Stomach smooth muscle (tissue), 2 donors: Measurements from ENCODE around the gene SIMC1.
"Not testable (repeated sequence)": the region's sequence is repeated elsewhere in the genome, so short reads cannot be mapped to it uniquely, and the experiment has no call there.

ENCODE experiments used
- H3K27ac ChIP-seq: one replicate; pipeline ENCODE4 v1.7.0; 2013; ENCODE audit warnings: mild to moderate bottlenecking, low read length, inconsistent platforms
- H3K27me3 ChIP-seq, 2 donors: one replicate each; pipeline ENCODE4 v1.7.0; 2013; ENCODE audit warnings: low read length in 2 of 2; ENCODE audit not compliant: insufficient read depth in 2 of 2, control insufficient read depth in 1 of 2
- H3K36me3 ChIP-seq, 2 donors: one replicate each; pipeline ENCODE4 v1.7.0; 2013; ENCODE audit warnings: low read length in 2 of 2; ENCODE audit not compliant: control insufficient read depth in 2 of 2, insufficient read depth in 2 of 2
- H3K4me1 ChIP-seq: one replicate; pipeline ENCODE4 v1.7.0; 2013; ENCODE audit warnings: low read length; ENCODE audit not compliant: control insufficient read depth, insufficient read depth
- H3K4me3 ChIP-seq, 2 donors: one replicate each; pipeline ENCODE4 v1.7.0; 2013; ENCODE audit warnings: low read length in 2 of 2
- H3K9ac ChIP-seq, 2 donors: one replicate each; pipeline ENCODE4 v1.7.0; 2013; ENCODE audit warnings: low read length in 2 of 2, mild to moderate bottlenecking in 1 of 2
- H3K9me3 ChIP-seq, 2 donors: one replicate each; pipeline ENCODE4 v1.7.0; 2013; ENCODE audit warnings: low read length in 2 of 2; ENCODE audit not compliant: control insufficient read depth in 2 of 2
- donor health status: healthy.
- donor health status: Pancreatic carcinoma.

The SIMC1 gene

DNA sequence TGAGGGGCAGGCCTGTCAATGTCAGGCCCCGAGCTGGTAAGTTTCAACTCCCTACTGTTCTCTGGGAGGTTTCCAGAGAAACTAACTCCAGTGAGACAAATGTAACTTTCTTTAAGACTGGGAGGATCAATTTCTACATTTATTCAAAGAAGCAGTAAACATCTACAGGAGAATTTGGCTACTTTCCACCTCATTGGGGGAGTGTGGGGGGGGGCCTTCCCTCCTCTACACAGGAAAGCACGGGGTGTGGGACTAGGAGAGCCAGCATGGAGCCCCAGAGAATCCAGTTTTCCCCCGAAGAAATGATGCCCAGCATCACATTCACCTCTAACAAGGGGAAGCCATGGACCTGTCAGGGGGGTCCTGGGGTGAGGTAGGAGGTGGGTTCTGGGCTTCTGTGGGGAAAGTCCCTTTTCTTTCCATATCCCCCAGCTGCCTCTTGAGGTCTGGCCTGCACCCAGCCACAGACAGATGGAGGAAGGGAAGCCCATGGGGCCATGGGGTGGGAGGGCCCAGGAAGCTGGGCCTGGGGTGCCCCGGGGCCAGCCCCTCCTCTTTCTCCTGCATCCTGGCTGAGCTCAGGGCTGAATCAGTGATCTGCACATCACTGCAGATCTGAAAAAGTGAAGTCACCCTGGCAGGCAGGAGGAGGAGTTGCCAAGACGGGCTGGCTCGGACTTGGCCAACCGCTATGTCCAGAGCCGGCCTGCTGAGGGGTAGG is 42.6 kb upstream of the SIMC1 start:
- not testable (repeated sequence) for H3K36me3 ChIP-seq, H3K27ac ChIP-seq, H3K27me3 ChIP-seq, H3K4me1 ChIP-seq, H3K9ac ChIP-seq, H3K4me3 ChIP-seq, H3K9me3 ChIP-seq

DNA sequence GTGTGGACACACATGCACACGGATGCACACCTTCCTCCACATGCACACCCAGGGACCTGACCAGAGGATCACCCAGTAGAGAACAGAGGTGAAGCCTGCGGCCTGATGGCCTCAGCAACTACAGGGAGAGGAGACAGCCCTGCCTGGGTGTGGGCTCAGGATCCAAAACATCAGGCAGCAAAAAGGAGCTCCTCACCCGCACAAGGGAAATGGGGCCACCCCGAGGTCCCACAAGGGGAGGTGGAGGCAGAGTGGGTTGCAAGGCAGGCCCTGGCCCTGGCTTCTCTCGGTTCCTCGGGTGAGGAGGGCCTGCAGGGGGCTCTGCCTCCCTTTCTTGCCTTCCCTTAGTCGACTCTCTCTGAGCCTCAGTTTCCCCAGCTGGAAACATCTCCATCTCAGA is 41.4 kb upstream of the SIMC1 start:
- H3K4me3 ChIP-seq, H3K9ac ChIP-seq, H3K36me3 ChIP-seq, H3K27ac ChIP-seq, H3K4me1 ChIP-seq, H3K9me3 ChIP-seq, H3K27me3 ChIP-seq: not testable (repeated sequence)

DNA sequence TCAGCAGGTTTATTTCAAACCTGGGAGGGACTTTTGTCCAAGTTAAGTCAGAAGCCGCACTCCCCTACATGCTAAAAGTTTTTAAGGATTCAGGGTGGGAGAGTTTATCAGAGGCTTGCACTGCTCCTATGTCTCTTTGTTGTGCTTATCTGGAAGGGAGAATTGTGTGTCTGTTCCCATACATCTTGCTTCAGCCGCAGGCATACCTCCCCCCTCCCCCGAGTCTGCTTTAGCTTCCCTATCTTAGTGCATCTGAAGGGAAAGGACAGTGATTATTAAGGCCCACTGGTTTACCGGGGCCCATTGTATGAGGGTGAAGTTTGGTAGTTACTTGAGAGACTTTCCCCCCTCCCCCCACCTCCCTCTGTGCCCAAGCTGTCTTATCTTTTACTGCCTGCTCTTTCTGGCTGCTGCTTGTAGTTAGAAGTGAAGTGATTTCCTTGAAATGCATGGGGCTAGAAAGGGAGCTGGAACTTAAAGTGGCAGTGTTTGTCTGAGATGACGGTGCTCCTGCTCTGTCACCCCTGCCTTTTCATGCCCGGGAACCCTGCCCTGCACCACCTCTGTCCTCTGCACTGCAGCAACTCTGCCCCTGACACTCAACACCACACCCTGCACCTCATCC is 40.9 kb upstream of the SIMC1 start:
- not testable (repeated sequence) for H3K9ac ChIP-seq, H3K27me3 ChIP-seq, H3K4me1 ChIP-seq, H3K36me3 ChIP-seq, H3K4me3 ChIP-seq, H3K27ac ChIP-seq, H3K9me3 ChIP-seq

DNA sequence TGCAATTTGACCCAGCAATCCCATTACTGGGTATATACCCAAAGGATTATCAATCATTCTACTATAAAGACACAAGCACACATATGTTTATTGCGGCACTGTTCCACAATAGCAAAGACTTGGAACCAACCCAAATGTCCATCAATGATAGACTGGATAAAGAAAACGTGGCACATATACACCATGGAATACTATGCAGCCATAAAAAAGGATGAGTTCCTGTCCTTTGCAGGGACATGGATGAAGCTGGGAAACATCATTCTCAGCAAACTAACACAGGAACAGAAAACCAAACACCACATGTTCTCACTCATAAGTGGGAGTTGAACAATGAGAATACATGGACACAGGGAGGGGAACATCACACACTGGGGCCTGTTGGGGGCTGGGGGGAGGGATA is 39.9 kb upstream of the SIMC1 start:
- H3K27ac ChIP-seq, H3K27me3 ChIP-seq, H3K9ac ChIP-seq, H3K9me3 ChIP-seq, H3K4me1 ChIP-seq, H3K4me3 ChIP-seq, H3K36me3 ChIP-seq: not testable (repeated sequence)

DNA sequence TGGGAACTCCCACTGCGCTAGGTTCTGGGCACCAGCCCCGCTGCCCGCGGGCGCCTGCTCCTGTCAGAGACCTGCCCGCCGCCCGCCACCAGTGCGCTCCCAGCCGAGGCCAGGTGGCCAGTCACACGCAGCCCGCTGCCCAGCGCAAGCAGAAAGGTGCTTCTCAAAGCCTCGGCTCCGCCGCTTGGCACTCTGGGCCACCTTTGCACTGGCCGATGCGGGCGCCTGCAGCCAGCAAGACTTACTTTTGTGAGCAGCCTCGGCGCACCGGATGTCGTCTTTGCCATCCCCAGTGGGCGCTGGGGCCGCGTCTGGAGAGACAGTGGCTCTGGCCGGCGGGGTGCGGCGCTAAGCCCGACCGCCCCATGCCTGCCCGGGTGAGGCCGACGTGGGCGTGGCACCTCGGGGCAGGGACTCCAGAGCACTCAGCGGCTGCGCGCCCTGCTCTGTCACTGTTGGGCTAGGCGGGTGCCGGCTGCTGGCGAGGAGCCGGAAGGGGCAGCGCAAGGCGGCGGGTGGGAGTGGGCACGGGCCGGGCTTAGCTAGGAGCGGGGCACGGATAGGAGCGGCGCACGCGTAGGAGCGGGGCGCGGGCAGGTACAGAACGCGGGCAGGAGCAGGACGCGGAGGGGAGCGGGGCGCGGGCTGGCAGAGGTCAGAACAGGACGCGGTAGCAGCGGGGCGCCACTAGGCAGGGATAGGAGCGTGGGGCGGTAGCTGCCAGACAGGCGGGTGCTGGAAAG is 39.1 kb upstream of the SIMC1 start:
- H3K4me3 ChIP-seq, H3K27ac ChIP-seq, H3K9me3 ChIP-seq, H3K9ac ChIP-seq, H3K4me1 ChIP-seq, H3K36me3 ChIP-seq, H3K27me3 ChIP-seq: not testable (repeated sequence)

DNA sequence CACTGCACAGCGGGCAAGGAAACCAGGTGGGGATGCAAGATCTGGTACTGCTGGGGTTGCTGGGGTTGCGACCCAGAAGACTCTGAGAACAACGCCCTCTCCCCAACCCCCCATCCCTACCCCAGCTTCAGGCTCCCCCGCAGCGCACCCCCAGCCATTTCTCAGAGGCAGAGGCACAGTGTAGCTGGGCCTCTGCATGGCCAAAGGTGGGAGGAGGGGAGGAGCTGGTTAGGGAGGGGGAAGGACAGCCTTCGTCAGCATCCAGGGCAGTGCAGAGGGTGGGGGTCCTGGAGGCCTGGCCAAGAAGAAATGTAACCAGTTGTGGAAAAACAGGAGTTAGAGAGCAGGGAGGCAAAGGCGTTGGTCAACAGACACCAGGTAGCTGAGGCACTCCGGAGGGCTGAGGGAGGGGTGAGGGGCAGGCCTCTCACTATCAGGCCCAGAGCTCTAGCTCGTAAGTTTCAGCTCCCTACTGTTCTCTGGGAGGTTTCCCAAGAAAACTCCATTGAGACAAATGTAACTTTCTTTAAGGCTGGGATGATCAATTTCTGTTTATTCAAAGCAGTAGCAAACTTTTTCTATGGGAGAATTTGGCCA is 38.3 kb upstream of the SIMC1 start:
- H3K9ac ChIP-seq, H3K27ac ChIP-seq, H3K4me3 ChIP-seq, H3K4me1 ChIP-seq, H3K27me3 ChIP-seq, H3K9me3 ChIP-seq, H3K36me3 ChIP-seq: not testable (repeated sequence)

DNA sequence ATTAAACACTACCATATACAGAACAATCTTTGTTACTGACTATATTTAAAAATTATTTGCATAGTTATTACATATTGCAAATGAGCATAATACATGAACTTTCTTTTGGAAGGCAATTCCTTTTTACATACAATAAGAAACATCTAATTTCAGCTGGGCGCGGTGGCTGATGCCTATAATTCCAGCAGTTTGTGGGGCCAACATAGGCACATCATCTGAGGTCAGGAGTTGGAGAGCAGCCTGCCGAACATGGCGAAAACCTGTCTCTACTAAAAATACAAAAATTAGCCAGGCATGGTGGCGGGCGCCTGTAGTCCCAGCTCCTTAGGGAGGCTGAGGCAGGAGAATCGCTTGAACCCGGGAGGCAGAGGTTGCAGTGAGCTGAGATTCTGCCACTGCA is 36.4 kb upstream of the SIMC1 start:
- Histone ChIP-seq H3K9ac (no peak overlapping the region), H3K36me3 (no peaks in the 10 kb centered on the region), H3K4me3 (no peak overlapping the region), H3K9me3 (no peaks in the 10 kb centered on the region), H3K27me3 (peaks cover 0 to 3% of the 10 kb centered on the region in 2 donors), H3K4me1 (no peaks in the 10 kb centered on the region), H3K27ac (no peak overlapping the region)

DNA sequence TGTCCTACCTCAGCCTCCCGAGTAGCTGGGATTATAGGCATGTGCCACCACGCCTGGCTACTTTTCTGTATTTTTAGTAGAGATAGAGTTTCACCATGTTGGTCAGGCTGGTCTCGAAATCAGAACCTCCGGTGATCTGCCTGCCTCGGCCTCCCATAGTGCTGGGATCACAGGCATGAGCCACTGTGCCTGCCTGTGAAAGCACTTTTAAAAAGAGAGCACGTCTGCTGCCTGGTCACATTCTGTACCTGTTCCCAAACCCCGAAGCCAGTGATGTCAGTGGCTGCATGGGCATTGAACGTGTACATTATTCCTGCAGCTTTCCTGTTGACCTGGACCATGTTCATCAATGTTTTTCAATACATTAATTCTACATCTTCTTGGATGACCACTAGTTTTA is 35.1 kb upstream of the SIMC1 start:
- Histone ChIP-seq H3K27ac (no peak overlapping the region), H3K4me3 (no peak overlapping the region), H3K9me3 (no peaks in the 10 kb centered on the region), H3K36me3 (no peaks in the 10 kb centered on the region), H3K27me3 (peaks cover 0 to 3% of the 10 kb centered on the region in 2 donors), H3K9ac (no peak overlapping the region), H3K4me1 (no peaks in the 10 kb centered on the region)

DNA sequence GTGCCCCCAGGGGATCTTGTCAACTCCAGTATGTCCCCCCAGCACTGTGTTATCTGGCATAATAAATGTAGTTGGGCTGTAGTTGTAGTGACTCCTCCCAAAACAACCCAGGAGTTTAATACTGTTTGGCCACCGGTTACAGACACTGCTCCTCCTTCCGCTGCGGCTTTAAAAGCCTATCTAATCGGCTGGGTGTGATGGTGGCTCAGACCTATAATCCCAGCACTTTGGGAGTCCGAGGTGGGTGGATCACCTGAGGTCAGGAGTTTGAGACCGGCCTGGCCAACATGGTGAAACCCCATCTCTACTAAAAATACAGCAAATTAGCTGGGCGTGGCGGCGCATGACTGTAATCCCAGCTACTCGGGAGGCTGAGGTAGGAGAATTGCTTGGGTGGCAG is 34.7 kb upstream of the SIMC1 start:
- not testable (repeated sequence) for H3K9ac ChIP-seq, H3K36me3 ChIP-seq, H3K4me3 ChIP-seq, H3K27ac ChIP-seq, H3K9me3 ChIP-seq, H3K27me3 ChIP-seq, H3K4me1 ChIP-seq

DNA sequence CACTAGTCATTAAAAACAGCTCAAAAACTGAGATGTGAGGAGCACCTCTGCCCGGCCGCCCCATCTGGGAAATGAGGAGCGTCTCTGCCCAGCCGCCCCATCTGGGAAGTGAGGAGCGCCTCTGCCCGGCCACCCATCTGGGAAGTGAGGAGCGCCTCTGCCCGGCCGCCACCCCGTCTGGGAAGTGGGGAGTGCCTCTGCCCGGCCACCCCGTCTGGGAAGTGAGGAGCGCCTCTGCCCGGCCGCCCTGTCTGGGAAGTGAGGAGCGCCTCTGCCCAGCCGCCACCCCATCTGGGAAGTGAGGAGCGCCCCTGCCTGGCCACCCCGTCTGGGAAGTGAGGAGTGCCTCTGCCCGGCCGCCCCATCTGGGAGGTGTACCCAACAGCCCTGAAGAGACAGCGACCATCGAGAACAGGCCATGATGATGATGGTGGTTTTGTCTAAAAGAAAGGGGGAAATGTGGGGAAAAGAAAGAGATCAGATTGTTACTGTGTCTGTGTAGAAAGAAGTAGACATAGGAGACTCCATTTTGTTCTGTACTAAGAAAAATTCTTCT is 23.7 kb upstream of the SIMC1 start:
- not testable (repeated sequence) for H3K27me3 ChIP-seq, H3K4me1 ChIP-seq, H3K27ac ChIP-seq, H3K9ac ChIP-seq, H3K9me3 ChIP-seq, H3K4me3 ChIP-seq, H3K36me3 ChIP-seq
